COLO829 (cell line): ENCODE measurements around the gene IBTK.
A peak's percentile ranks its signal among the peaks of the same experiment; 100 is the strongest.
"Not testable (repeated sequence)": the region's sequence is repeated elsewhere in the genome, so short reads cannot be mapped to it uniquely, and the experiment has no call there.

Source experiments
- DNase-seq: peaks from one replicate; pipeline ENCODE4 v3.0.0; 2012; ENCODE audit warnings: low spot score

IBTK gene

GRCh38 chr6:82172594-82172993 is 75.0 kb downstream of the IBTK start:
- DNase-seq = no peak

GRCh38 chr6:82169138-82169876 is 78.2 kb downstream of the IBTK start:
- DNase-seq = no peak

- DNase-seq = no peak
These were observed 81.1 kb downstream of the IBTK start for GRCh38 chr6:82166493-82166892.

- no peak for DNase-seq
These were observed 87.1 kb downstream of the IBTK start for GRCh38 chr6:82160255-82160990.

GRCh38 chr6:82152786-82153185 is 94.8 kb downstream of the IBTK start:
- not testable (repeated sequence) for DNase-seq

GRCh38 chr6:82151147-82151546 is 96.4 kb downstream of the IBTK start:
- DNase-seq = not testable (repeated sequence)

GRCh38 chr6:82145926-82146452 is 101.6 kb downstream of the IBTK start:
- no peak for DNase-seq

GRCh38 chr6:82144852-82145340 is 102.6 kb downstream of the IBTK start:
- DNase-seq = peak; percentile 77

GRCh38 chr6:82144007-82144851 is 103.3 kb downstream of the IBTK start:
- peak; percentile 83 for DNase-seq

- no peak for DNase-seq
These were observed 104.5 kb downstream of the IBTK start for GRCh38 chr6:82143041-82143481.

GRCh38 chr6:82142524-82142923 is 105.0 kb downstream of the IBTK start:
- DNase-seq = no peak

- DNase-seq = peak; percentile 82
These were observed 109.3 kb downstream of the IBTK start for GRCh38 chr6:82138075-82138791.

- no peak for DNase-seq
These were observed 116.1 kb downstream of the IBTK start for GRCh38 chr6:82131441-82131840.

GRCh38 chr6:82129797-82130196 is 117.7 kb downstream of the IBTK start:
- no peak for DNase-seq

- DNase-seq = not testable (repeated sequence)
These were observed 118.6 kb downstream of the IBTK start for GRCh38 chr6:82128973-82129372.

GRCh38 chr6:82123632-82124031 is 123.9 kb downstream of the IBTK start:
- DNase-seq = no peak
